T-helper 22 cell (primary cell): ENCODE data around the gene TRNAU1AP.

Experiments used
- DNase-seq: peaks from one replicate; pipeline ENCODE4 v3.0.0-alpha.2; 2020; ENCODE audit warnings: low read depth

The TRNAU1AP gene

DNA sequence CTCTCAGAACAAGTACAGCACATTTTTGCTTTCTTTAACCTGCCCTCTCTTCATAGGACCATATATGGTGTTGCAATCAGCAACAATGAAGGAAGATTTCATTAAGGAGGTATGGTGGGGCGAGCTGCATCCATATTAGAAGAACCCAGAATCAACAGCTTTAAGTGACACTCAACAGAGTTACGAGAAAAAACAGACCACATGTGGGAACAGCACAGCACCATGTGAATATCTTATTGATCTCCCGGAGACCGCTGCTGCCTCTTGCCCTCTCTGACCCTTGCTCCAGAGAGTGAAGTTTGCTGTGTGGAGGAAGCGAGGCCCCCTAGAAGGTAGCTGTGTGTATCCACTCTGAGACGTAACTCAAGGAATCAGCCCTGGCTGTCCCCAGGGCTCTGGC, 52.1 kb downstream of the TRNAU1AP start:
- no peak for DNase-seq

DNA sequence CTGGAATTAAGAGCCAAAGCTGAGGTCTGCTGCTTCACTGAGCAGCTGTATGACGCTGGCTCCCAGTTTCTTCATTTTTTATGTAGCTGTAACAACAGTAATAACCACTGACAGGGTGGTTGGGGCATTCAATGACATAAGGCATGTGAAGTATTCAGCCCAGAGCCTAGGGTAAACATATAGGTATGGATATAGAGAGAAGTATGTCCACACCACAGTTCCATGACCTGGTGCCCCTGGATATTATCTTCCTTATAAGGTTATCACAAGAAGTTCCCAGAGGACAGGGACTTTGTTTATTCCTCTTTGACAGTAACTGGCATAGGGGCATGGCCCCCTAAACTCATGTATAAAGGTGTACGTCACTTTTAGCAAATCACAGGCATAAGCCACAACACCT, 53.9 kb downstream of the TRNAU1AP start:
- no peak for DNase-seq

DNA sequence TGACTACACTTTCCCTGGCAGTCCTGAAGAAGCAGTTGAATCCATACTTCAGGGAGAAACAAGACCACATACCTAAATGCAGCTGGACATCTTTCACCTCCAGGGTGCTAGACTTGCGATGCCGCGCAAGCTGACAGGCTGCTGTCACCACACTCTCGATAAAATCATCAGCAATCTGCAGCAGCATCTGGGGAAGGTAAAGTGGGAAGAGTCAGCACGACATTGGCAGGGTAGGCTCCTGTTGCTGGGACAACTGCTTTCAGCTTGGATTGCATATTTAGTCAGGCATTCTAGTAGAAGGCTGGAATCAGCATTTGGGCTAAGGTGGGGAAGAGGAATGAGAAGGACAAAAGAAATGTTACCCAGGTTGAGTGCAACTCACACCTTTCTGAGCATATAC, 60.3 kb downstream of the TRNAU1AP start:
- no peak for DNase-seq
